ENCODE results near the gene ZNF652.
"Not testable (repeated sequence)": the region's sequence is repeated elsewhere in the genome, so short reads cannot be mapped to it uniquely, and the experiment has no call there.

The ZNF652 gene

GRCh38 chr17:49287481-49287880 lies 74.6 kb downstream of the ZNF652 start:
- DNase-seq = no peak
- in situ Hi-C loops (cut with HindIII; ENCODE audit: low pct_ligation_motif_present, low pct_unique_long_range_greater_than_20kb, low sequenced_read_pairs) = no loop called here

GRCh38 chr17:49286261-49286973 lies 75.6 kb downstream of the ZNF652 start:
- DNase-seq; in situ Hi-C loops (cut with HindIII; ENCODE audit: low pct_ligation_motif_present, low pct_unique_long_range_greater_than_20kb, low sequenced_read_pairs): not testable (repeated sequence)

- in situ Hi-C loops (cut with HindIII; ENCODE audit: low pct_ligation_motif_present, low pct_unique_long_range_greater_than_20kb, low sequenced_read_pairs) = no loop called here
- DNase-seq = no peak
These were observed 76.3 kb downstream of the ZNF652 start for GRCh38 chr17:49285716-49286115.

GRCh38 chr17:49280918-49281317 lies 81.1 kb downstream of the ZNF652 start:
- in situ Hi-C loops (cut with HindIII; ENCODE audit: low pct_ligation_motif_present, low pct_unique_long_range_greater_than_20kb, low sequenced_read_pairs) = no loop called here
- DNase-seq = no peak

GRCh38 chr17:49280061-49280460 lies 82.0 kb downstream of the ZNF652 start:
- DNase-seq = no peak
- in situ Hi-C loops (cut with HindIII; ENCODE audit: low pct_ligation_motif_present, low pct_unique_long_range_greater_than_20kb, low sequenced_read_pairs) = no loop called here

GRCh38 chr17:49279263-49280015 lies 82.6 kb downstream of the ZNF652 start:
- in situ Hi-C loops (cut with HindIII; ENCODE audit: low pct_ligation_motif_present, low pct_unique_long_range_greater_than_20kb, low sequenced_read_pairs); DNase-seq: not testable (repeated sequence)

- DNase-seq = no peak
- in situ Hi-C loops (cut with HindIII; ENCODE audit: low pct_ligation_motif_present, low pct_unique_long_range_greater_than_20kb, low sequenced_read_pairs) = no loop called here
These were observed 84.0 kb downstream of the ZNF652 start for GRCh38 chr17:49278076-49278475.

GRCh38 chr17:49277638-49278037 lies 84.4 kb downstream of the ZNF652 start:
- in situ Hi-C loops (cut with HindIII; ENCODE audit: low pct_ligation_motif_present, low pct_unique_long_range_greater_than_20kb, low sequenced_read_pairs) = no loop called here
- no peak for DNase-seq

- in situ Hi-C loops (cut with HindIII; ENCODE audit: low pct_ligation_motif_present, low pct_unique_long_range_greater_than_20kb, low sequenced_read_pairs); DNase-seq: not testable (repeated sequence)
These were observed 86.1 kb downstream of the ZNF652 start for GRCh38 chr17:49275981-49276380.

- in situ Hi-C loops (cut with HindIII; ENCODE audit: low pct_ligation_motif_present, low pct_unique_long_range_greater_than_20kb, low sequenced_read_pairs) = no loop called here
- no peak for DNase-seq
These were observed 92.7 kb downstream of the ZNF652 start for GRCh38 chr17:49269356-49269755.

GRCh38 chr17:49267912-49268311 lies 94.1 kb downstream of the ZNF652 start:
- no peak for DNase-seq
- in situ Hi-C loops (cut with HindIII; ENCODE audit: low pct_ligation_motif_present, low pct_unique_long_range_greater_than_20kb, low sequenced_read_pairs) = no loop called here

GRCh38 chr17:49266233-49266632 lies 95.8 kb downstream of the ZNF652 start:
- in situ Hi-C loops (cut with HindIII; ENCODE audit: low pct_ligation_motif_present, low pct_unique_long_range_greater_than_20kb, low sequenced_read_pairs) = no loop called here
- DNase-seq = no peak

GRCh38 chr17:49261540-49261939 lies 100.5 kb downstream of the ZNF652 start:
- DNase-seq; in situ Hi-C loops (cut with HindIII; ENCODE audit: low pct_ligation_motif_present, low pct_unique_long_range_greater_than_20kb, low sequenced_read_pairs): not testable (repeated sequence)

- no peak for DNase-seq
- in situ Hi-C loops (cut with HindIII; ENCODE audit: low pct_ligation_motif_present, low pct_unique_long_range_greater_than_20kb, low sequenced_read_pairs) = no loop called here
These were observed 101.2 kb downstream of the ZNF652 start for GRCh38 chr17:49260817-49261291.

- in situ Hi-C loops (cut with HindIII; ENCODE audit: low pct_ligation_motif_present, low pct_unique_long_range_greater_than_20kb, low sequenced_read_pairs) = no loop called here
- DNase-seq = peak; percentile 85
These were observed 101.8 kb downstream of the ZNF652 start for GRCh38 chr17:49260011-49260816.

- DNase-seq = no peak
- in situ Hi-C loops (cut with HindIII; ENCODE audit: low pct_ligation_motif_present, low pct_unique_long_range_greater_than_20kb, low sequenced_read_pairs) = no loop called here
These were observed 102.4 kb downstream of the ZNF652 start for GRCh38 chr17:49259663-49260010.

- in situ Hi-C loops (cut with HindIII; ENCODE audit: low pct_ligation_motif_present, low pct_unique_long_range_greater_than_20kb, low sequenced_read_pairs) = no loop called here
- no peak for DNase-seq
These were observed 103.7 kb downstream of the ZNF652 start for GRCh38 chr17:49258394-49258793.

GRCh38 chr17:49255125-49255524 lies 106.9 kb downstream of the ZNF652 start:
- DNase-seq = no peak
- in situ Hi-C loops (cut with HindIII; ENCODE audit: low pct_ligation_motif_present, low pct_unique_long_range_greater_than_20kb, low sequenced_read_pairs) = no loop called here

- in situ Hi-C loops (cut with HindIII; ENCODE audit: low pct_ligation_motif_present, low pct_unique_long_range_greater_than_20kb, low sequenced_read_pairs) = no loop called here
- no peak for DNase-seq
These were observed 108.0 kb downstream of the ZNF652 start for GRCh38 chr17:49254066-49254465.

Measured in ACHN (cell line).